HuH-7.5 (cell line): ENCODE results near the gene CNTD1.

Experiments
- DNase-seq: peaks from one replicate; pipeline ENCODE4 v3.0.0; 2011; ENCODE audit warnings: low spot score

CNTD1 gene

DNA sequence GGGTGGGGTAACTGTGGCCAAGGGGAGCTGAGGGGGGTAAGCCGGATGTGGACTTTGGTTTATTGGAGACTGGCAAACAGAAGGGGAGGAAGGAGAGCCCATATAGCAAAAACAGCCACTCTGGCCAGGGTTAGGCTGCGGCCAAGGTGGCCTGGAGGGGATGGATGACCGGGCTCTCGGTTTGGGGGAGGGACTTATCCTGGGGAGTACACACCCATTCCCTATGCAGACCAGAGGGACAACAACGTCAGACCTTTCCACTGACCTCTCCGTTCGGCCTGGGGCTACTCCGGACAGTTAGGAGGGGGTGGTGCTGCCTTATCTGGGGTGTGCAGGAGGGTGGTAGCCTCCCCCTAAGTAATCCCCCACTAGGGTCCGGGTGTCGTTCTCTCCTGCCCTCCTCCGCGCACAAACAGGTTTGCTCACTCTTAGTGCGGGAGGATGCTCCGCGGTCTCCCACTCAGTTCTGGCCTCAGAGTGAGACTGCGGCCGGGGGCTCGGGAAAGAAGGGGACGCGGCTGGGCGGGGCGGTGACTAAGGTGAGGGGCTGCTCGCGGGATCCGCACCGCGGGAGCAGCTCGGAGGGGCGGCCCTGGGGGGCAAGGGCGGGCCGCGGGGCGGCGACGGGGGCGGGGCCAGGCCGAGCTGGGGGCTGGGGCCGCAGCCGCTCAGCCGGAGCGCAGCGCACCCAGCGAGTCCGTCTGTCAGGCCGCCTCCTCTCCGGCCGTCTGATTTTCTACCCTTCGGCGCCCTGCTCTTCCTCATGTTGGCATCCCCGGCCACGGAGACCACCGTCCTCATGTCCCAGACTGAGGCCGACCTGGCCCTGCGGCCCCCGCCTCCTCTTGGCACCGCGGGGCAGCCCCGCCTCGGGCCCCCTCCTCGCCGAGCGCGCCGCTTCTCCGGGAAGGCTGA lies 18.5 kb upstream of the CNTD1 start, which contains the start of gene WNK4:
WNK4 (plus strand) TSS at position 675 of the 915 bp plus-strand sequence; CDS start at position 764, 89 bp downstream.
- DNase-seq, result peak; percentile 87

DNA sequence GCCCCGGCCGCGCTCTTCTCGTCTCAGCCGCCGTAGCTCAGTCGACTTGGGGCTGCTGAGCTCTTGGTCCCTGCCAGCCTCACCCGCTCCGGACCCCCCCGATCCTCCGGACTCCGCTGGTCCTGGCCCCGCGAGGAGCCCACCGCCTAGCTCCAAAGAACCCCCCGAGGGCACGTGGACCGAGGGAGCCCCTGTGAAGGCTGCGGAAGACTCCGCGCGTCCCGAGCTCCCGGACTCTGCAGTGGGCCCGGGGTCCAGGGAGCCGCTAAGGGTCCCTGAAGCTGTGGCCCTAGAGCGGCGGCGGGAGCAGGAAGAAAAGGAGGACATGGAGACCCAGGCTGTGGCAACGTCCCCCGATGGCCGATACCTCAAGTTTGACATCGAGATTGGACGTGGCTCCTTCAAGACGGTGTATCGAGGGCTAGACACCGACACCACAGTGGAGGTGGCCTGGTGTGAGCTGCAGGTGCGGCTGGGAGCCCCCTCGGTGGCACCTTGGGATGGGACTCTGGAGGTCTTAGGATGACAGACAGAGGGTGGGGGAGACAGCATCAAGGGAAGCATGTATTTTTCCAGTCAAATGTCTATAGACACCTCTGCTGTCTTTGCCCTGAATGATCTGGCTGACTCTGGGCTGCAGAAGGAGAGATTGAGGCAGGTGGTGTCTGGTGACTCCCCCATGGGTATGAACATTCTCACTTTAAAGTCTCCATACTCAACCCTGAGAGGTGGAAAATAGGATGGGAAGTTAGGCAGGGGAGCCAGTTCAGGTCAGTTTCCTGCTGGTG lies 17.6 kb upstream of the CNTD1 start:
- DNase-seq, result no peak

GRCh38 chr17:42781639-42782165 lies 17.0 kb upstream of the CNTD1 start:
- no peak for DNase-seq

DNA sequence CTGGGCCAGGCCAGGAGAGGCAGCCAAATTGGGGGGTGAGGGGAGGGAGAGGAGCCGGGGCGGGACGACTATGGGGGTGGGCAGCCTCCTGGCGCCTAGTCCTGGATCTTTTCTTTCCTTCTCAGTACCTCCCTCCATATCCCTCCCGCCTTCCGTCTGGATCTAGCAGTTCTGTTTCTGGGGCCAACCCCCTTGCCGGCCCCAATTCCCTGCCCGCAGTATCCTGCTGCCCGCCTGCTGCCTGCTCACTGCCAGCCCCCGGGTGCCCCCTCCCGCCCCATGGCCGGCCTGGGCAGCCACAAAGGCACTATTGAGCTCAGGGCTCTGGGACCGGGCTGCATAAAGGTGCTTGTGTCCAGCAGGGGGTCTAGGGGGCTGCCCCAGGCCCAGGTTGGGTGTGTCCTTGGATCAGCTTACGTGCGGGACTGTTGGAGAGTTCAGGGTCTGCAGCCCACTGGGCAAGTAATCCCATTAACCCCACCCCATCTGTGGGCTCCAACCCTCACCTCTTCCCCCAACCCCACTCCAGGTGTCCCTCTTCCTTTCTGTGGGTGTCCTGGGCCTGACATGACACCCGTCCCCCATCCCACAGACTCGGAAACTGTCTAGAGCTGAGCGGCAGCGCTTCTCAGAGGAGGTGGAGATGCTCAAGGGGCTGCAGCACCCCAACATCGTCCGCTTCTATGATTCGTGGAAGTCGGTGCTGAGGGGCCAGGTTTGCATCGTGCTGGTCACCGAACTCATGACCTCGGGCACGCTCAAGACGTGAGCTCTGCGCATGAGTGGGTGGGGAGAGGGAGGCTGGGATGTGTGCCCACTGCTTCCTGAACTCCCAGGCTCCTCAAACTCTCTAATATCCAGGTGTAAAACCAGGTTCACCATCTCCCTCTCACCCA lies 16.2 kb upstream of the CNTD1 start:
- no peak for DNase-seq

DNA sequence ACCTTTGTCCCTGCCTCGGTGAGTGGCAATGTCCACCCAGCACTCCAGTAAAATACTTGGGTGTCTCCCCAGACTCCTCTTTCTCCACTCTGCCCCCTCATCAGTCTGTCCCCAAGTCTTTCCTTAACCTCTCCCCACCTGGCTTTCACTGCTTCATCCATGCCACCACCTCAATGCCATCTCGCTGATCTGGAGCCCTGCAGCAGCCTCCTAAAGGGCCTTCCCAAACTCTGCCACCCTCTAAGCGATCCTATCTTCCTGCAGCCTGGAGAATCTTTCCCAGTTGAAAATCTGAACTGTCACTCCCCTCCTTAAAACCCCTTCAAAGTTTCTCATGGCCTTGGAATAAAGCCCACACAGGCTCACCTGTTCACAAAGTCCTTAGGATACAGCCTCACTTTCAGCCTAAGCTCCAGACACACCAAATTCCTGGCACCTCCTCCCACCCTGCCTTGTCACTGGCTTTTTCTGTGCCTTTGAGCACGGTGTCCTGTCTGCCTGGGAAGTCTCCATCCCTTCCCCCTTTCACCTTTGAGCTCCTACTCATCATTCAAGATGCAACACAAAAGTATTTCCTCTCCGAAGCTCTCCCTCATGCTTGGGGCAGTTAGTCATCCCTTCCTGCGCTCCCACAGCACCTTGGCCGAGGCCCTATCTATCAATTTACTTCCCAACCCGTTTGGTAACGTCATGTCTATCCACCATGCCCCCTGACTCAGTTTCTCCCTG lies 15.4 kb upstream of the CNTD1 start:
- no peak for DNase-seq

- no peak for DNase-seq
These were observed 14.9 kb upstream of the CNTD1 start for GRCh38 chr17:42783791-42784138.

DNA sequence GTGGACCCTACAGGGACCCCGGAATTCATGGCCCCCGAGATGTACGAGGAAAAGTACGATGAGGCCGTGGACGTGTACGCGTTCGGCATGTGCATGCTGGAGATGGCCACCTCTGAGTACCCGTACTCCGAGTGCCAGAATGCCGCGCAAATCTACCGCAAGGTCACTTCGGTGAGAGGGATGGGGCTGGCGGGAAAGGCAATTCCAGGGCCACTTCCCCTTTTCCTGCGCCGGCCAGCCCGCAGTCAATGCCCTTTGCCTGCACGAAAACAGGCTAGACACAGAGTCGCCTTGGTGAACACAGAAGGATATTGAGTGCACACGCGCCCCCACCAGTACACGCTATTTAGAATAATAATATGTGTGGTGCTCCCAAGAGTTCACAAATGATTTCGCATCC lies 14.3 kb upstream of the CNTD1 start:
- DNase-seq, result no peak

GRCh38 chr17:42784811-42785592 lies 13.7 kb upstream of the CNTD1 start:
- no peak for DNase-seq

GRCh38 chr17:42787266-42787665 lies 11.4 kb upstream of the CNTD1 start:
- DNase-seq, result no peak

DNA sequence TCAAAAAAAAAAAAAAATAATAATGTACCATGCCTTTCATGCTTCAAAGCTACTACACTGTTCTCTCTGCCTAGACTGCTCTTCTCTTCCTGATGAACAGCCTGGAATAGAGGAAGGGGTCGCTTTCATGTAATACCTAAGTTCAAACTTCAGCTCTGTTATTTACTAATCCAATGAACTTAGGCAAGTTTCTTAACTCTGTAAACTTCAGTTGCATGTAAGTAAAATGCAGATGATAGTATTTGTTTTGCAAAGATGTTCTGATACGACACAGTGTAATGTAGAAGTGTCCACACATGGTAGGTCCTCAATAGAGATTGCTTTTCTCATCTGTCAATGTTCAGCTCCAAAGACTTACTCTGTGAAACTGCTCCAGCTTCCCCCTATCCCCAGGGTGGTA lies 6.7 kb upstream of the CNTD1 start:
- DNase-seq, result no peak

DNA sequence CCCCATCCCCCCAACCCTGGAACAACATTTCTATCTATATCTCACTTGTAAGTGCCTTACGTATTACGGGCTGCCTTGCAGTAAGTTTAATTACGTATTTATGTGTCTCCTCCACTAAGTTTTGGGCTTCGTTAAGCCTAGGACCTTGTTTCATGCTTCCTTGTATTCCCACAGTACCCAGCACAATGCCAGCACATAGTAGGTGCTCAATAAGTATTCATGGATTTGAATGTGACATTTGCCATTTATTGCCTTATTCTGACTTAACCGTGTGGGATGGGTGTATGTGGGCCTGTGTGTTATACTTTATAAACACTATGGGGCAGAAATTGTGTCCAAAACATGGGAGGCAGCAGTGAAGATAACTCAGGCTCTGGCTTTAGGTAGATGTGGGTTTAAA lies 6.1 kb upstream of the CNTD1 start:
- no peak for DNase-seq

GRCh38 chr17:42795061-42795460 lies 3.6 kb upstream of the CNTD1 start:
- DNase-seq, result no peak

- no peak for DNase-seq
These were observed 3.2 kb upstream of the CNTD1 start for GRCh38 chr17:42795465-42795864.

DNA sequence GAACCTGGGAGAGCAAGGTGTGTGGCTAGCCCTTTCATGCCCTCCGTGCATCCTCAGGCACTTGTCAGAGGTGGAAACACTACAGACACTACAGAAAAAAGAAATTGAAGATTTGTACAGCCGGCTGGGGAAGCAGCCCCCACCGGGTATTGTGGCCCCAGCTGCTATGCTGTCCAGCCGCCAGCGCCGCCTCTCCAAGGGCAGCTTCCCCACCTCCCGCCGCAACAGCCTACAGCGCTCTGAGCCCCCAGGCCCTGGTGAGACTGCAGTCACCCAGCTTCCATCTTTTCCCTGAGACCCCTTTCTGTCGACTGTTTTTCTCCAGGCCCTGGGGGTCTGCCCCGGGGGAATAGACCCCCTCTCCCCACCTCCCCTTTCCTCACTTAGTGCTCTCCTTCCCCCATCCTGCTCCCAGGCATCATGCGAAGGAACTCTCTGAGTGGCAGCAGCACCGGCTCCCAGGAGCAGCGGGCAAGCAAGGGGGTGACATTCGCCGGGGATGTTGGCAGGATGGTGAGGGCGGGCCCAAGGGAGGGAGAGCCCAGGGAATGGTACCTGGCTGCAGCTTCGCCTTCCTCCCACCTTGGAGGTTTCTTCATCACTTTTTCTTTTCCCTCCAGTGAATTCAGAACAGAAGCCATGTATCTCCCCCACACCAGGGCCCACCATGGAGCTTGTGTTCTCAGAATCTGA lies 2.4 kb upstream of the CNTD1 start:
- DNase-seq, result no peak

- DNase-seq, result no peak
These were observed 1.3 kb upstream of the CNTD1 start for GRCh38 chr17:42797067-42798007.

DNA sequence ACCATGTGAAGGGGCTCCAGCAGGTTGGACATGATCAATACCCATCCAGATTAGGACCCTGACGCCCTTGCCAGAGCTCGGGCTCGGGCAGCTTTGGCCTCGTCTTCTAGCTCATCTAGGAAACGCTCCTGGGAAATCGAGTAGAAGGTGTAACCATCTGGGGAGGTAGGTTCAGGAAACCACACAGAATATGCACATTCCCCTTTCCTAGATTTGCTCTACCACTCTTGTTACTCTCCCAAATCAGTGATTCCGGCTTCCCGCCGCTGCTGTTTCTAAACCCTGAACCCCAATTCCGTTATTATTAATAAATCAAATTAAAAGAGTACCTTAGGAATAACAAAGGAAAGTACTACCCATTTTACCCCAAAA lies 664 bp upstream of the CNTD1 start:
- DNase-seq, result no peak

DNA sequence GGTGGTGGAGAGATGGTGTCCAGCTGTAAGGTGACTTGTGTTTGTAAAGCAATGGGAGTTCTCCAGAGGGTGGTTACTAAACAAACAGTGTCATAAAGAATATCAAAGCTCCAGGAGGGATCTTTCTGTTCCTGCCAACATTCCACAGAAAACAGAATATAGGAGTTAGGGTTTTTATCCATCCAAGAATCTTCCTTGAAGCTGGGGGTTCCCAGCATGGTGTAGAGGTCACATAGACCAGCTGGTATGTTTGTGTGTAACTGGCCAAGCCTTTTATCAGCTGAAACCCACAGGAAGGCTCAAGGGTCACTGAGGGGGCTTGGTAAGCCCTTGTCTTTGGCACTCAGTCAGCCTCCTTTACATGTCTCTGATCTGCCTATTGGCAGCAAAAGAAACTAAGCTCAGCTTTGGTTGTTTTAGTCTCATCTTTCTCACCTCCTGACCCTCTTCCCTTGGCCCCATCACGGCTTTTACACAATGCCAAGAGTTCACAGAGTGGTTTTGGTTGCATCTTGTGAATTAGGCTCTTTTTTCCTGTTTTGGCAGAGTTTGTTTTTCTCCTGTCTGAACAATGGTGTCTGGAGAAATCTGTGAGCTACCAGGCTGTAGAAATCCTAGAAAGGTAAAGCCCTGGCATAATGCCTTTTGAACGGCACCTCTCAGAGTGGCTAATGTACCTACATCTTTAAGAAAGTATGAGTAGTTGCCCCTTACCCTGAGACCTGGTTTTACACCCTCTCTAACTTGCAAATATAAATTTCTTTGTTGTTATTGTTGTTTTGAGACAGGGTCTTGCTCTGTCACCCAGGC lies 4.6 kb downstream of the CNTD1 start:
- no peak for DNase-seq

DNA sequence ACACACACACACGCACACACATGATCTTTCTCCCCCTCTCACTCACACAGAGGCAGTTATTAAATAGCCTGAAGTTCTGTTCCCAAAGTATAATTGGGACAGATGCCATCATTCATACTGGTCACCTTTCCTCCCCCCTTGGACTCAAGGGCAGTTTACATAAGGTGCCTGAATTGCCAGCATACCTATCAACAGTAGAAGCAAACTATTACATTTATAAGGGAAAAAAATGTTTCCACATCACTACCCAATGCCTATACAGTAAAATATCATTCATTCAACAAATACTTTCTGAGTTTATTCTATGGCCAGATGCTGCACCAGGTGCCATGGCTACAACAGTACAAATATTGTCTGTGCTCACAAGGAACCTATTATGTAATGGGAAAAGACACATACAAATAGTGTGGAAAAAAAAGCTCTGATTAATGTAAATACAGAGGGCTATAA lies 6.3 kb downstream of the CNTD1 start:
- no peak for DNase-seq
